HepG2 (cell line): ENCODE results near the gene DAB2IP. TPM values are rescaled to one million over a fixed set of nuclear protein-coding genes. Genes with fewer than 3 reads are reported as not detected.

Experiments
- ATAC-seq: fragments of 200-7000 bp; cut with Tn5 transposase; 3 replicates; pipeline ENCODE4 v1.9.1; 2020; ENCODE audit warnings: mild to moderate bottlenecking, moderate library complexity
- BruUV-seq: library from RNA; stranded (reverse); fragments of 400-500 nt; replicated peaks from 2 replicates; lab custom pipeline; 2021; lab: Mats Ljungman, UMichigan
- CTCF ChIA-PET: fragments of 300-600 bp; formaldehyde crosslinking; extraction: SDS; loops from one replicate; lab custom pipeline; 2021; ENCODE audit warnings: low total read pairs, inconsistent platforms, low intra/inter-chr PET ratio; lab: Yijun Ruan, JAX
- POLR2A ChIA-PET: fragments of 350-600 bp; sonication (Branson Sonifier 250); formaldehyde crosslinking; loops from one replicate; lab custom pipeline; 2020; ENCODE audit warnings: antibody characterized with exemption, inconsistent platforms; lab: Yijun Ruan, JAX
- DNase-seq: peaks from one replicate; pipeline ENCODE4 v3.0.0-alpha.2; 2015; ENCODE audit warnings: low spot score
- FAIRE-seq: peaks from 3 replicates; lab custom pipeline; 2011; peaks lifted over from hg19 to GRCh38; lab: Jason Lieb, UNC
- H2AFZ ChIP-seq: one replicate; pipeline ENCODE4 v1.6.1; 2011; ENCODE audit warnings: low read length, inconsistent platforms
- H3K27ac ChIP-seq: fragments of 300-600 bp; 3 replicates; pipeline ENCODE4 v1.8.0; 2011; ENCODE audit warnings: mixed run types, mild to moderate bottlenecking, mixed read lengths, low read length, inconsistent platforms; ENCODE audit not compliant: insufficient read depth; ENCODE audit errors: extremely low read length
- H3K27me3 ChIP-seq, 2 experiments: fragments of 200-600 bp in 1 of 2; 2 replicates in 1 of 2; 3 replicates in 1 of 2; pipeline versions ENCODE4 v1.6.0 to v1.8.0; 2011; ENCODE audit warnings: low read length in 2 of 2, mild to moderate bottlenecking in 2 of 2, moderate library complexity in 2 of 2, inconsistent platforms in 1 of 2; ENCODE audit not compliant: insufficient read depth in 2 of 2, control insufficient read depth in 1 of 2
- H3K36me3 ChIP-seq, 2 experiments: fragments of 200-600 bp in 1 of 2; replicated peaks in 1 of 2; 2 replicates in 1 of 2; 3 replicates in 1 of 2; pipeline versions ENCODE4 v1.5.1 to v1.8.0; 2011; ENCODE audit warnings: low read length in 2 of 2, inconsistent platforms in 1 of 2; ENCODE audit not compliant: insufficient read depth in 2 of 2, control insufficient read depth in 1 of 2
- H3K4me1 ChIP-seq: 2 replicates; pipeline ENCODE4 v1.5.1; 2012; ENCODE audit warnings: low read length, inconsistent platforms; ENCODE audit not compliant: insufficient read depth
- H3K4me2 ChIP-seq: 2 replicates; pipeline ENCODE4 v1.6.0; 2011; ENCODE audit warnings: low read depth, low read length, inconsistent platforms
- H3K4me3 ChIP-seq, 3 experiments: fragments of 200-600 bp in 1 of 3; sonication (generic), shearing (Covaris generic) in 1 of 3; replicated peaks in 1 of 3; 2 replicates each; pipeline ENCODE4 v1.5.1; 2011 to 2016; ENCODE audit warnings: low read length in 3 of 3, inconsistent platforms in 2 of 3, low read depth in 2 of 3, mild to moderate bottlenecking in 2 of 3, control low read depth in 1 of 3, mixed read lengths in 1 of 3; ENCODE audit not compliant: insufficient read depth in 1 of 3
- H3K79me2 ChIP-seq: one replicate; pipeline ENCODE4 v1.6.1; 2011; ENCODE audit warnings: low read length, inconsistent platforms; ENCODE audit not compliant: insufficient read depth
- H3K9ac ChIP-seq: 2 replicates; pipeline ENCODE4 v1.6.0; 2011; ENCODE audit warnings: mild to moderate bottlenecking, low read depth, low read length, inconsistent platforms; ENCODE audit not compliant: insufficient read depth
- H3K9me3 ChIP-seq: 2 replicates; pipeline ENCODE4 v1.5.1; 2012; ENCODE audit warnings: mild to moderate bottlenecking, low read length
- H4K20me1 ChIP-seq: 2 replicates; pipeline ENCODE4 v1.6.0; 2011; ENCODE audit warnings: inconsistent platforms, mild to moderate bottlenecking, low read length, moderate library complexity; ENCODE audit not compliant: insufficient read depth
- AGO2 ChIP-seq: fragments of 200-400 bp; formaldehyde crosslinking; optimal IDR thresholded peaks from 2 replicates; pipeline ENCODE3; 2017; ENCODE audit warnings: mild to moderate bottlenecking, low read depth, low read length, moderate library complexity
- ARHGAP35 ChIP-seq: sonication (generic); formaldehyde crosslinking; IDR thresholded peaks from 2 replicates; pipeline ENCODE4 v1.9.0; 2022; ENCODE audit warnings: mild to moderate bottlenecking, inconsistent platforms, moderate library complexity, missing genetic modification reagents, borderline replicate concordance
- POLR2G ChIP-seq: fragments of 200-400 bp; formaldehyde crosslinking; IDR thresholded peaks from 2 replicates; pipeline ENCODE4 v1.6.1; 2018; ENCODE audit warnings: mild to moderate bottlenecking, low read depth, low read length, moderate library complexity
- RFXAP ChIP-seq: sonication (generic); formaldehyde crosslinking; IDR thresholded peaks from 2 replicates; pipeline ENCODE4 v1.4.0; 2020; ENCODE audit warnings: missing genetic modification reagents, borderline replicate concordance
- ZBTB38 ChIP-seq: sonication (generic); formaldehyde crosslinking; IDR thresholded peaks from 2 replicates; pipeline ENCODE4 v1.5.1; 2020; ENCODE audit warnings: mild to moderate bottlenecking, missing genetic modification reagents
- ZNF101 ChIP-seq: sonication (generic); formaldehyde crosslinking; IDR thresholded peaks from 2 replicates; pipeline ENCODE4 v1.4.0; 2020; ENCODE audit warnings: mild to moderate bottlenecking, low read depth, missing genetic modification reagents, borderline replicate concordance
- ZNF749 ChIP-seq: sonication (generic); formaldehyde crosslinking; IDR thresholded peaks from 2 replicates; pipeline ENCODE4 v1.8.0; 2022; ENCODE audit warnings: mild to moderate bottlenecking, missing genetic modification reagents, moderate library complexity, borderline replicate concordance
- WGBS: methylation state at CpG from one replicate; pipeline ENCODE4 v1.1.6; 2017; ENCODE audit warnings: low lambda C conversion rate; 5-methylcytosine and 5-hydroxymethylcytosine counted together
- in situ Hi-C: cut with HindIII; loops from 2 replicates; pipeline ENCODE4 v1.10.0; 2017; ENCODE audit warnings: low pct_unique_long_range_greater_than_20kb; ENCODE audit not compliant: extremely low pct_ligation_motif_present
- intact Hi-C: fragments of 100-400 bp; cut with micrococcal nuclease; formaldehyde crosslinking; loops from one replicate; pipeline ENCODE4 v1.10.0; 2022; ENCODE audit not compliant: unreplicated experiment
- polyA plus RNA-seq, 8 experiments: library from polyadenylated mRNA; depleted of rRNA in 3 of 8; stranded (reverse) in 7 of 8; unstranded in 1 of 8; fragments of >200 nt; fragmentation: Illumina TruSeq in 4 of 8; extraction: Trizol in 4 of 8; gene quantifications; 2 replicates each; pipeline versions ENCODE4 v1.2.1 to v1.2.3, GENCODE V29; 2011 to 2016; ENCODE audit warnings: low read depth in 4 of 8, missing spikeins in 1 of 8, mixed read lengths in 1 of 8; ENCODE audit not compliant: insufficient read depth in 1 of 8
- total RNA-seq, 5 experiments: library from RNA; depleted of rRNA; stranded (reverse); fragments of >200 nt; fragmentation: Illumina TruSeq; extraction: Trizol; gene quantifications; 2 replicates each; pipeline ENCODE4 v1.2.3, GENCODE V29; 2016; ENCODE audit warnings: low read depth in 1 of 5
- TF ChIP-seq, protein P1 (sequence below): sonication (generic); formaldehyde crosslinking; IDR thresholded peaks from 2 replicates; pipeline ENCODE4 v1.4.0; 2020; ENCODE audit warnings: missing genetic modification reagents
- TF ChIP-seq, protein P2 (sequence below): sonication (generic); formaldehyde crosslinking; IDR thresholded peaks from 2 replicates; pipeline ENCODE4 v1.4.0; 2020; ENCODE audit warnings: mild to moderate bottlenecking, missing genetic modification reagents
- TF ChIP-seq, protein P3 (sequence below): sonication (generic); formaldehyde crosslinking; IDR thresholded peaks from 2 replicates; pipeline ENCODE4 v1.8.0; 2022; ENCODE audit warnings: missing genetic modification reagents, mild to moderate bottlenecking, moderate library complexity, borderline replicate concordance

Gene DAB2IP
- total and polyA plus RNA-seq, 2 of the 13 experiments (the other 11 are each of a cell fraction or from before 2014, with no cell fraction given) = 25.3 to 37.9 TPM

DNA sequence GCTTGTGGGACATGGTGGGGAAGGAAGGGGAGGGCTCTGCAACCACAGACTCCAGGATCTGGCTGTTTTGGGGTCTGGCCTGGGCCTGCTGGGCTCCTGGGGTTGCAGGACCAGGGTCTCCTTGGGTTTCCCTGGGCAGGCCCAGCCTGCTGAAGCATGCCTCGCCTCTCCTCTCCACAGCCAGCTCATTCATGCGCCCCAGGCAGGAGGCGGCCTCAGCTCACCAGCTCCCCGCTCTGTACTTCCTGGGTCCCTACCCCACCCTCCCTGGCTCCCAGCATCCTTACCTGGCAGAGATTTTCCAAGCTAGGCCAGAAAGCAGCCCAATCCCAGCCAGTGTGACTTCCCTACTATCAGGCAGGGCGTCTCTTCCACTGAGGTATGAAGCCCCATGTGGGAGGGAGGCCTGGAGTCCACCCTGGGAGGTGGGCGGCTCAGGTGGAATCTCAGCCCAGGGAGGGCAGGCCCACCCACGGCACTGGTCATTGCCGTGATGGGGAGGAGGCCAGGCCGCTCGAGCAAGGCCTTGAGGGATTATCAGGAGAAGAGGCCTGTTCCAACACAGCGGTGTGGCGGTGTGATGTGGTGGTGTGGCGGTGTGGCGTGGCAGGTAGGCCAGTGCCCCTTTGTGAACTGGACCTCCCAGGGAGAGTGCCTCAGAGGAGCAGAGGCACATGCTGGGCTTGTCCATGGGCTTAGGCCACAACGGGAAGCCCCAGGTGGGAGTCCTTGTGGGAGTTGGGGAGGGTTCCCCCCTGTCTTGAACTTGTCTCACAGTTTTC lies 103.4 kb downstream of the DAB2IP start:
- TF ChIP-seq RFXAP (CRISPR knock-in tag) (no peak), AGO2 (peak; percentile 23), ZBTB38 (CRISPR knock-in tag) (0 out of 2 replicates have a peak, but pooled peaks have one; percentile 20)
- TF ChIP-seq, protein P1, sequence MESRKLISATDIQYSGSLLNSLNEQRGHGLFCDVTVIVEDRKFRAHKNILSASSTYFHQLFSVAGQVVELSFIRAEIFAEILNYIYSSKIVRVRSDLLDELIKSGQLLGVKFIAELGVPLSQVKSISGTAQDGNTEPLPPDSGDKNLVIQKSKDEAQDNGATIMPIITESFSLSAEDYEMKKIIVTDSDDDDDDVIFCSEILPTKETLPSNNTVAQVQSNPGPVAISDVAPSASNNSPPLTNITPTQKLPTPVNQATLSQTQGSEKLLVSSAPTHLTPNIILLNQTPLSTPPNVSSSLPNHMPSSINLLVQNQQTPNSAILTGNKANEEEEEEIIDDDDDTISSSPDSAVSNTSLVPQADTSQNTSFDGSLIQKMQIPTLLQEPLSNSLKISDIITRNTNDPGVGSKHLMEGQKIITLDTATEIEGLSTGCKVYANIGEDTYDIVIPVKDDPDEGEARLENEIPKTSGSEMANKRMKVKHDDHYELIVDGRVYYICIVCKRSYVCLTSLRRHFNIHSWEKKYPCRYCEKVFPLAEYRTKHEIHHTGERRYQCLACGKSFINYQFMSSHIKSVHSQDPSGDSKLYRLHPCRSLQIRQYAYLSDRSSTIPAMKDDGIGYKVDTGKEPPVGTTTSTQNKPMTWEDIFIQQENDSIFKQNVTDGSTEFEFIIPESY (CRISPR knock-in tag) = peak; percentile 77
- FAIRE-seq (no peak), ATAC-seq (no peak), DNase-seq (no peak)
- no peak overlapping the region for H3K27ac ChIP-seq
- no peak overlapping the region for H2AFZ ChIP-seq
- H3K27me3 ChIP-seq = no peaks in the 10 kb centered on the region
- WGBS = 98% methylated on average over 14 of the region's 15 CpGs
- BruUV-seq = no TSS peak
- H3K79me2 ChIP-seq = peaks cover 34% of the 10 kb centered on the region
- ChIA-PET CTCF (no interaction called here), POLR2A (interaction anchor here (0.8 to 1.9 kb wide), 2 partner anchors 10 to 11 kb away, joined by 3 to 5 read pairs; no protein-coding TSS in a partner anchor)
- H3K9me3 ChIP-seq = no peaks in the 10 kb centered on the region
- intact Hi-C loops (no loop called here), in situ Hi-C loops (no loop called here)
- H3K9ac ChIP-seq = no peak overlapping the region
- peaks cover 36% of the 10 kb centered on the region for H3K4me1 ChIP-seq
- no peak overlapping the region for H3K4me3 ChIP-seq
- no peaks in the 10 kb centered on the region for H4K20me1 ChIP-seq
- no peak overlapping the region for H3K4me2 ChIP-seq
- H3K36me3 ChIP-seq = peaks cover 29 to 59% of the 10 kb centered on the region in 2 experiments

DNA sequence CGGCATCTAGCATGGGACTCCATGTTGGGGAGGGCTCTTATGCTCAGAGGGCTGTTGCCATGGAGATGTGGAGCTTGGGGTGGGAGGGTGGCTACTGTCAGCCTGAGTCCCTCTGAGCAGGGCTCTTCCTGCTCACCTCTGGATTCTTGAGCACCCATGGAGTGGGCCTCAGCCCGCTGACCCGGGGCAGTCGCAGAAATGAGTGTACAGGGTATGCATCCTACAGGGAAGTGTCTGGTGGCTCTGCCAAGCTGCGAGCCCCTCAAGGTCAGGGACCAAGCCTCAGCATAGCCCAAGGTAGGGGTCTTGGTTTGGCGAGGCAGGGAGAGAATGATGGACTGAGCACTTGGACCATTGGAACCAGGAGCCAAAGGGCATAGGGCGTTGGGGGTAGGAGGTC lies 104.1 kb downstream of the DAB2IP start:
- no peak overlapping the region for H3K4me2 ChIP-seq
- intact Hi-C loops (no loop called here), in situ Hi-C loops (no loop called here)
- H3K79me2 ChIP-seq = peaks cover 34% of the 10 kb centered on the region
- H3K27me3 ChIP-seq = no peaks in the 10 kb centered on the region
- 100% methylated on average over 2 of the region's 7 CpGs for WGBS
- ATAC-seq (no peak), FAIRE-seq (no peak), DNase-seq (no peak)
- POLR2A ChIA-PET = interaction anchor here (0.8 to 1.9 kb wide), 2 partner anchors 10 to 11 kb away, joined by 3 to 5 read pairs; no protein-coding TSS in a partner anchor
- BruUV-seq = no TSS peak
- H4K20me1 ChIP-seq = no peaks in the 10 kb centered on the region
- CTCF ChIA-PET = no interaction called here
- H3K4me1 ChIP-seq = peaks cover 29% of the 10 kb centered on the region
- H2AFZ ChIP-seq = no peak overlapping the region
- H3K9me3 ChIP-seq = no peaks in the 10 kb centered on the region
- H3K27ac ChIP-seq = no peak overlapping the region
- no peak overlapping the region for H3K4me3 ChIP-seq
- H3K9ac ChIP-seq = no peak overlapping the region
- peaks cover 35 to 66% of the 10 kb centered on the region in 2 experiments for H3K36me3 ChIP-seq
- TF ChIP-seq ZNF749 (CRISPR knock-in tag) (no peak), POLR2G (no peak), ZNF101 (CRISPR knock-in tag) (no peak), ARHGAP35 (CRISPR knock-in tag) (no peak)
- TF ChIP-seq, protein P2, sequence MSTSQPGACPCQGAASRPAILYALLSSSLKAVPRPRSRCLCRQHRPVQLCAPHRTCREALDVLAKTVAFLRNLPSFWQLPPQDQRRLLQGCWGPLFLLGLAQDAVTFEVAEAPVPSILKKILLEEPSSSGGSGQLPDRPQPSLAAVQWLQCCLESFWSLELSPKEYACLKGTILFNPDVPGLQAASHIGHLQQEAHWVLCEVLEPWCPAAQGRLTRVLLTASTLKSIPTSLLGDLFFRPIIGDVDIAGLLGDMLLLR (CRISPR knock-in tag) = no peak
- TF ChIP-seq, protein P3, sequence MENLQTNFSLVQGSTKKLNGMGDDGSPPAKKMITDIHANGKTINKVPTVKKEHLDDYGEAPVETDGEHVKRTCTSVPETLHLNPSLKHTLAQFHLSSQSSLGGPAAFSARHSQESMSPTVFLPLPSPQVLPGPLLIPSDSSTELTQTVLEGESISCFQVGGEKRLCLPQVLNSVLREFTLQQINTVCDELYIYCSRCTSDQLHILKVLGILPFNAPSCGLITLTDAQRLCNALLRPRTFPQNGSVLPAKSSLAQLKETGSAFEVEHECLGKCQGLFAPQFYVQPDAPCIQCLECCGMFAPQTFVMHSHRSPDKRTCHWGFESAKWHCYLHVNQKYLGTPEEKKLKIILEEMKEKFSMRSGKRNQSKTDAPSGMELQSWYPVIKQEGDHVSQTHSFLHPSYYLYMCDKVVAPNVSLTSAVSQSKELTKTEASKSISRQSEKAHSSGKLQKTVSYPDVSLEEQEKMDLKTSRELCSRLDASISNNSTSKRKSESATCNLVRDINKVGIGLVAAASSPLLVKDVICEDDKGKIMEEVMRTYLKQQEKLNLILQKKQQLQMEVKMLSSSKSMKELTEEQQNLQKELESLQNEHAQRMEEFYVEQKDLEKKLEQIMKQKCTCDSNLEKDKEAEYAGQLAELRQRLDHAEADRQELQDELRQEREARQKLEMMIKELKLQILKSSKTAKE (CRISPR knock-in tag) = no peak
